ENCODE measurements around the gene PRPF40A. TPM values are rescaled to one million over a fixed set of nuclear protein-coding genes. Genes with fewer than 3 reads are reported as not detected.

Gene PRPF40A
- polyA plus RNA-seq, 12 donors = 66.3 to 140 (median 78.4) TPM; not detected in 1

DNA sequence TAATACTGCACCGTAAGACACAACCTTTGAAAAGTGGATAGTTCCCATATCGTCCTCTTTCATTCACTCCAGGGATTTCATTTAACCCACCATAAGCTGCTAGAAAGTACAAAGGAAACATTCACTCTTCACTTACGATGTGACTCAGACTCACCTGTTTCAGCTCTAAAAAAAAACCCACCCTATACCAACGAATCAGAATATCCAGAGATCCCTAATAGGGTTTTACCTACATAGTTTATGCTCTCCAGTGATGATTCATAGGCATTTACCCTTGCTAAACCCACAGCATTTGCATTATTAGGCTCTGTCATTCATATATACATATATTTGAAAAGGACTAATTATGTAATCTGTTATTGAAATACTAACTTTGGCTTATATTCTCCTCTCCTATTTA is 60.2 kb downstream of the PRPF40A start:
- DNase-seq = no peak

DNA sequence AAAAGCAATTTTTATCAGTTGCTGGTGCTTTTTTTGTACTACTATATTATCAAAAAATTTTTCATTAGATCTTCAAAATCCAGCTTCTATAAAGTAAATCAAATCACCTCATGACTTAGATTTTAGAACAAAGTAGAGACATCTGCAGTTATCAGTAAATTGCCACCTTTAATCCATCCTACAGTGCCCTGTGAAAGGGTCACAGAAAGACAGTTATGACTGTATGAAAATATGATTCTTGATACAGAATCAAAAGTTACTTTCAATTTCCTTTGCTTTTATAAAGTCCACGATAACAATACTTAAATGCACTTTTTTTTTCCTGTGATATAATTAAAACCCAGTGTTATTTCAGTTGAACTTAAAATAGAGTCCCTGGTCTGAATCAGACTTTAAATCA is 61.4 kb downstream of the PRPF40A start:
- DNase-seq = no peak

DNA sequence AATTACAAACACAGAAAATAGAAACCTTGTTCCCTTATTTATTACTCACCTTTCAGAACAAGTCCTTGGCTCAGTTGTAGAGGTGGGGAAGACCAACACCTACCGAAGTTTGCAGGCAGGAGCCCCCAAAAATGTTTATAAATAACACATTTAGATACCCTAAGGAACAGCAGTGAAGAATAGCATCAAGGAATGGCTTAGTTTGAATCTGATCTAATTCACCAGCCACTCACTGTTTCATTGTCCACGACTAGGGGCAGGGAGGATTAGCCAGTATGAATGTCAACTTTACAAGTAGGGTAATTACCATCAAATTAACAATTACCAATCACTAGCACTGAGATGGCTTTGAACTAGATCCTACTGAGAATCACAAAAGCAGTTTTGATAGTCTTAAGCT is 65.4 kb downstream of the PRPF40A start:
- DNase-seq = no peak

DNA sequence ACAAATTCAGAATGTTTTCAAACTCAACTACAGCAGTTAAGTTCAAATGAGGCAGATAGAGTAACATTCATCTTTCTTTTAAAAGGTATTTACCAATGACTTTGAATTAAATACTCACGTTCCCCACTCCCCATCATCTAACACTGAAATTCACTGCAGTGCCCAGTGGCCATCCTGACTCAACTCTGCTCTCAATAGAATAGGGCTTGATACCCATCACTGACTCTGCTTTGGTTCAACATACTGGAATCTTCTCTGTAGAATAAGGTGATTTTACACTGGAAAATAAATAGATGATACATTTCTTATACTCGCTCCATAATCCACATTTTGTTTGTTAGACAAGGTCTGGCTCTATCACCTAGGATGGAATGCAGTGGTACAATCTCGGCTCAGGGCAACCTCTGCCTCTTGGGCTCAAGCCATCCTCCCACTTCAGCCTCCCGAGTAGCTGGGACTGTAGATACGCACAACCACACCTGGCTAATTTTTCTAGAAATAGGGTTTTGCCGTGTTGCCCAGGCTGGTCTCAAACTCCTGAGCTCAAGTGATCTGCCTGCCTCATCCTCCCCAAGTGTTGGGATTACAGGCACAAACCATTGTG is 66.4 kb downstream of the PRPF40A start:
- no peak for DNase-seq

DNA sequence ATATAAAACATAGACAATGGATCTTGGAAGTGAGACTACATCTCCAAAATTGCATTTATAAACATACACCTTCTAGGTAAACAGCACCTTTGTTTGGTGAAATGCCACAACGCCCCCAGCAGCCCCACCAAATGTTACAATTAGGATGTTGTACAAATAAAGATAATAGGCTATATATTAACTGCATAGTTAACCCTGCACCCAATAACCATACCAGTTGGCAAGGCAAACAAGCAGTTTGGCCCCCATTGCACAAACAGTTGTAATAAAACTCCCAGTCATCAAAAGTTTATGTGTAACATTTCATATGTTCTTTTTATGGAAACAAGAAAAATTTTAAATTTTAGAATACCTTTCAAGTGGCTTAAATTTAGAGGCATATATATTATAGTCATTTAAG is 67.3 kb downstream of the PRPF40A start:
- DNase-seq = no peak

DNA sequence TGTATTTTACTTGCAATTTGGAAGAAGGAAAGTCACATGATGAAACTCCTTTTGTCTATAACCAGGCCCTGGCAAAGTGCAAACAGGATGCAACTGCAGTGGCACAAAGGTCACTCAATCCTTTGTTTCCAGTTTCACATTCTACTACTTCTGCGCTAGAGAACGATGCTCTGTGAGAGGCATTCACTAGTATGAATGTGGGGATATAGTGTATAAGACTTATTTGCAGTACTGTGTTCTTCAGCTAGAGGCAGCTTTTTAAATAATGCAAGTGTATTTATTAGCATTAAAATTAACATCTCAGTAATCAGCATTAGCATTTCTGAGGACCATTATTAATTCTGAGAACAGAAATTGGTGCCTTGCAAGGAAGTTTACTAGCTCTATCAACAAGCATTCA is 68.9 kb downstream of the PRPF40A start:
- no peak for DNase-seq

DNA sequence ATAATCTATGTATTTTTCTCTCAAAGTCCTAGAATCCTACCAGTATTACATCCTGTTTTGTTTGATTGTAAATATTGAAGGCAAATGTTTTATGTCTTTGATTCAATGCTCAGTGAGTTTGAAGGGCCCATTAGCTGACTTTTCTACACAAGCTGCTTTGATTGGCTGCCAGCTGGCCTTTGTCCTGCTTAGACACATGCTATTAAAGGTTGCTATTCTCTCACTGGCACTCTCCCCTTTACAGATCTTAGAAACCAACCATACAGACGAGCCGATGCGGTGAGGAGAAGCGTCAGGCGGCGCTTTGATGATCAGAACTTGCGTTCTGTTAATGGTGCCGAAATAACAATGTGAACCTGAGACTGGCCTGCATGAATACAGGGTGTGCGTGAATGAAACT is 69.7 kb downstream of the PRPF40A start:
- DNase-seq = peak; percentile 32

DNA sequence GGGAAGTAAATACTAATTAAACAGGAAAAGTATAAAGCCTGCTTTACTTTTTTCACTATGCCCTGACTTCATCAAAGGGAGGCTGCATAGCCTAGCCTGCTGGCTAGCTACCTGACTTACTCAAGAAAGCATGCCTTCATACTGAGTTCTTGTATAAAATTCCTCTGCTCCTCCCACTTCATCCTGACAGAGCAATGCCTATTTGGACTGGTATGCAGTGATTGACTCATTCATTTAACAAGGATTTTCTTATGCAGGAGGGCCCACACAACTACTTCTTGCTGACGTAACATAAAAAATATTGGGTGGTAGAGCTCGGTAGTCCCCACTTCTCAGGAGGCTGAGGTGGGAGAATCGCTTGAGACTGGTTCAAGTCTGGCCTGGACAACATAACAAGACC is 70.5 kb downstream of the PRPF40A start:
- no peak for DNase-seq

DNA sequence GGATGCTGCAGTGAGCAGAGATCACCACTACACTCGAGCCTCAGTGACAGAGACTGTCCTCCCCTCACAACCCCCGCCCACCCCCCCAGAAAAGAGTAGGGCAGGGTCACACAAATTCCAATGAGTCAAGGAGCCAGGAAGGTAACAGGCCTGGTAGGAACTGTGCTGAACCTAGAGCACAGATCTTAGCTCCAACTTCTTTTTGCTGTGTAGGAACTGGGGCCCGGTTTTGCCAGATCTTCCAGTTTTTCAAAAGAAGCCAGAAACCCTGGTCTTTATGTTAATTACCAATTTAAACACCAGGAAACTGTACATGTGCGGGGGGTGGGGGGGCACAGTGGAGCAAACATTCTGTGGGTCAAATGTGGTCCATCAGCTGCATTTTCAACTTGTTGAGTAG is 71.0 kb downstream of the PRPF40A start:
- no peak for DNase-seq

DNA sequence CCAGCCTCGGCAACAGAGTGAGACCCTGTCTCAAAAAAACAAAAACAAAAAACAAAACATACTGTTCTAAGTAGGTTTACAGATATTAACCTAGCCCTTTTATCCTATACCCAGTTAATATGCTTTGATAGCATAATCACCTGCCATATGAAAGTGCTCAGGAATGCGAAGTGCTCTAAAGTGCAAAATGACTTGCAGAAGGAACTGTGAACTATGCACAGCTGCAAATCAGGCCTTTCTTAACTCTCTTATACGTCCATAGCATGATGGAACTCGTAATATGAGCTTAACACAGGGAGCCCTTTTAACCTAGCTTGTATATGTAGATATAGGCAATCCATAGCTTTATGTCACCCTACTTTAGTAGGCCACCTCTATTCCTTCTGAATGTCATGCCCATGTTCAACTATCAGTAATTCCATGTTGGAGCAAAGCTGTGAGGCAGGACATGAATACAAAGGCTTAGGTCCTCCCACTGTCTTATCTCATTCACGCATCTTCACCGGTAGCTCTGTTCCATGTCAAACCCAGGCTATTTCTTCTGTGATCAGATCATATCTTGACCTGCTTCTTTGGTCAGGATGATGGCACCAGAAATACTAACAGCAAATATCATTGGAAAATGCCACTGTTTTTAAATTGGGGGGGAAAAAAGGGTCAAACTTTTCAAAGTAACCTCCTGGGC is 72.9 kb downstream of the PRPF40A start:
- no peak for DNase-seq

DNA sequence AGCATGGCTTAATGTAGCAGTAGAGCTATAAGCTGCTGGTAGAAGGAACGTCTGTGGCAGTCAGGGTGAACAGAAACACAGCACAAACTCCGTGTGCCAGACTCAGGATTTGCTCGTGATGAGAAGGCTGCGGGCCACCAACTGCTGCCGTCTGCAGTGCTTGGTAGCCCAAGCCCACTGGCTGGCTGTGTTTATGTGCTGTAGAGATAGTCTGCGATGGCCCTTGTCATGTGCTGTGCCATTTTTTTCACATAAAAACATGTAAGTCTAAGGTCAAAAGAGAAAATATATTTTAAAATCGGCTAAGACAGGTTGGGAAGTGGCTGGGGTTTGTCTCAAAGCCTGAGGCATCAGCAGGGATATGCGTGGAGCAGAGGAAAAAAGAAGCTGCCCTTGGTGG is 78.7 kb downstream of the PRPF40A start:
- DNase-seq = no peak

DNA sequence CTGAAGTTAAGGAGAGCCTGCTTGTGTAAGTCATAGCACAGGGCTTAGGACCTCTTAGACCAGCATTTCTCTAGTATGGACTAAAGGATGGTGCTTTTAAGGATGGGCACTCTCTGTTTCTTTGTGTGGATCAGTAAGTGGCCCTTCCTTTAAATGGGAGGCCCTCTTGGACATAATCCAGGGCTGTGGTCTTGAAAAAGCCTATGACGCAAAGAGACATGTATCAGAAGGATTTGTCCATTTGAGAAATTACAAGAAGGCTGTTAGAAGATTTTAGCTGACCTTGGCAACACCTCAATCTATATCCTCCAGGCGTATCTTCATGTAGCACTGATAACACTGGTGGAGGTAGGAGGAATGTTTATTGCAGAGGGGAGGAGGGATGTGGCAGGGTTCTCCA is 79.2 kb downstream of the PRPF40A start:
- DNase-seq = no peak

DNA sequence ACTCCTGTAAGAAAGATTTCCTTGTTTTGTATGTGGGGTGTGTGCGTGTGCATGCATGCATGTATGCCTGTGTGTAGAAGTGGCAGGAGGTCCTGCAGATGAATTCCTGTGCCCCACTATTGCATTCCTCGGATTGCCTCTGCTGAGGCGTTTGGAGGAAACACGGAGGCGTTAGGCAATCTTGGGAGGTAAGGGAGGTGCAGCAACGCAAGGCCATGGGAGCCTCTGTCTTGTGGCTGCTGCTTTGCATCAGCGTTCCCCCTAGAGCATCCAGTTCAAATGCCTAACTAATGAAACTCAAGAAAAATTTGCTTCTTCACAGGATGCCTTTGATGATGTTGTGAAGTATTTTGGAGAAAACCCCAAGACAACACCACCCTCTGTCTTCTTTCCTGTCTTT is 80.0 kb downstream of the PRPF40A start:
- DNase-seq = no peak

DNA sequence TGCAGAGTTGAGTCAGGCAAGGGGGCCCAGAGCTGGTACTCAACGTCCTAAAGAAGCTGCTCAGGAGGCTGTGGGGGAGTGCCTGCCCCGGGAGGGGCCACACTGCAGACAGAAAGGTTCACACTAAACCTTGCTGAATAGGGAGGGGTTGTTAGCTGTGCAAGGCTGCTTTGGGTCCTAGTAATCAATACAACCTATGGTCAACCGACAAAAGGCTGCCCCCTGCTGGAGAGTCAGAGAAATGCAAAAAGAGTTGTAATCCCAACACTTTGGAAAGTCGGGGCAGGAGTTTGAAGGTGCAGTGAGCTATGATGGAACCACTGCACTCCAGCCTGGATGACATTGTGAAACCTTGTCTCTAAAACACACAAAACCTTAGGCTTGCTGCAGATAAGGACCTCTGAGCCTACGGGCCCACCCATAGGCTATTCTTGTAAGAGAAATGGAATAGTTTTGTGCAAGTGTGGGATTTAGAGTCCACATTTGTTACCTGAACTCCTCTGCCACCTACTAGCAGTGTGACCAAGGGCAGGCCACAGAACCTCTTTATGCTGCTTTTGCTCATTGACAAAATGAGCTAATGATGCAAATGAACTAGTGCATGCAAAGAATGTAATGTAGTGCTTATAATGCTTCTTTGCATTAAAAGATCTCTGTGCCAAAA is 81.5 kb downstream of the PRPF40A start:
- DNase-seq = peak; percentile 52

DNA sequence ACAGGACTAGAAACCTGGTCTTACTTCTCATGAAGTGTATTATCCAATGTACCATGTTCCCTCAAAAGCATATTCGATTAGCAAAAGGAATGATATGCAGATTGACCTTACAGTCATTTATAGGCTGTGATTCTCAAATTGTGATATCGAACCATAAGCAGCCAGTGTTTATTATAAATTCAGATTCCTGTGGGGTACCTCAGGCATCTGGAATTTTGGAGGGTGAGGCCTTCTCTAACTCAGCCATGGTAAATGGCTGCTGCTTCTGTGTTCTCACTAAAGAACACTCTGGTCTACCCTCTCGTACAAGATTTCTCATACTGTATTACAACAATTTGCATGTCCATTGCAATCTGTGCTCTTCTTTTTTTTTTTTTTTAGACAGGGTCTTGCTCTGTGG is 84.5 kb downstream of the PRPF40A start:
- DNase-seq = no peak

DNA sequence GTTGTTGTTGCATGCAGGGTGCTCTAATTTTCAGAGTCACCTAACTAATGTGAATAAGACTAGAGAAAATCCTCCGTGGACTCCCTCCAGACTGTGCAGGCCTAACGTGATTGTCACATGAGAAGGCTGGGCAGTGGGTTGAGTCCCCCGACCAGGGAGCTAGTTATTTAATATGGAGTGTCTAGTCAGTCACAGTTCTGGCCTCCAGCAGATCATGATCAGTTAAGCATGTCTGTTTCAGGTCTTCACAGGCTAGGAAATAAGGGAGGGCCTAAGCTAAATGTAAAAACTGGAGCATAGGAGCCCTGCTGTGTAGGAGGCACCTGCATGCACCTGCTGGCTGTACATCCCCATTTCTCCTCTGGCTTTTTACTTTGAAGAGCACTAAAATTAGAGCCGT is 86.8 kb downstream of the PRPF40A start:
- DNase-seq = no peak

DNA sequence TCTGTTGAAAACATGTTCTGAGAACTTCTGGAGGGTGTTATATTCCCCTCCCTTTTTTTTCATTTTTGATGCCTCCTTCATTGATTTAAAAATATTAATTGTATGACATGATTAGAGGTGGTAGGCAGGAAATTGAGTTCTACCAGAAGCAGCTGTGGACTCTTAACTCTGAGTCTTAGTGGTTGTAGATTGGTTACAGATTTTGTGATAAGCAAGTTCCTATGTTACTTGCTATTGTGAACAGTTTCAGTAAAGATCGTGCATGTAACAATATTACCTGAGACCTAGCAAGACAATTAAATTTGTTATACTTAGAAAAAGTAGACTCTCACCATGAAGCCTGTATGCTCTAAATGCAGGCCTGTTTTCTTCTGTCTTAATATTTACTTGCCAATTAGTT is 88.1 kb downstream of the PRPF40A start:
- DNase-seq = no peak

DNA sequence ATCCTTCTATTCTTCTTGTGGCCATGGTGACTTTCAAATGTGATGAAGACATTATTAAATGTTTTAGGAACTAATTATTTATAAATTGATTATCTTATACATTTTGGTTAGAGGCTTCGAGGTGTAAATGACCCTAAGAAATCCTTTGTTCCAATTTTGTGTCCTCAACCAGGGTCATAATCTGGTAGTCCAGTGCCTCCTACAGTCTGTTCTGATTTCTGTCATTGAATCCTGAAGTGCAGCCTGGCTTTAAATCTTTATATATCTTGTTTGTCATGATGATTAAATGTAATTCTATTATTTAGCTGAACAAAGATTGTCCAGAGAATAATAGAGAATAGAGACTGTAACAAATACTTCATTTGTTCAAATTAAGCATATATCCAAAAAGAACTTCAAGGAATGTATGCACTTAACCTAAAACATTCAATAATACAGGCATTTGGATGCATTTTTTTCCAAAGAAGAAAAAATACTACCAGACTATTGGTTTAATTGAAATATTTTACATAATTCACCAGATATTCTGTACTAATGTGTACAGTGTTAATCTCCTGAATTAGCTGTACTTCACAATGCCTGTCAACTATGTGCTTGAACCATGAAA is 89.8 kb downstream of the PRPF40A start:
- DNase-seq = peak; percentile 33

DNA sequence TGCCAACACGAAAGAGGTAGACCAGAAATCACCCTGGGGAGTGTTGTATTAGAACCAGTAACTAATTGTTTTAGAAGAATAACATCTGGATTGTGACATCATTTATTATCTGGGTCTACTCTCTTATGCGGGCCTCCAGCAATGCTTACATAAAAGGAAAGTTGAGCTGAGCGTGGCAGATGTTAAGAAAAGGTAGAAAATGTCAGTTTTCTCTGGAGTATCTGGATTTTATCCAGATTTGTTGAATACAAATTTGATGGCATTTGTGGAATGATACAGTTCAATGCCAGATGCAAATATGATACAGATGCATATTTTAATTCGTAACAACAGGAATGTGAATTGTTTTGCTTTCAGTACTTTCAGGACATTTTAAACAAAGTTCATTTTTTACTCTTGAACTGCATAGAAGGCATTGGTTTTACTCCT is 90.3 kb downstream of the PRPF40A start:
- no peak for DNase-seq

DNA sequence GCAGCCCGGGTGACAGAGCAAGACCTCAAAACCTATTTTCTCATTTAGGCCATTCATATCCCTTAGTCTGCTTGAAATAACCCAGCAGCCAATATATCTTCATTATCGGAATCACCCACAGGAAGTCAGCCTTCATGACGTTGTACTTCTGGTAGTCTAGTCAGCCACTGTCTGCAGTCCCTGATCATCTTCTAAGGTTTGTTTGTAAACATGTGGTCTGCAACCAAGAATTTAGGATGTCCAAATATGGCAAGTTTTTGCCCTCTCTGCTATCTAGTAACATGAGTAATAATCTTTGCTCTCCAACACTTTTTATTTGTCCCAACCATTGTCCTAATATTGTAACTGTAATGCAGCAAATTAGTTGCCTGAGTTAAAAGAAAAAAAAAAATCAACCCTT is 92.5 kb downstream of the PRPF40A start:
- DNase-seq = no peak

DNA sequence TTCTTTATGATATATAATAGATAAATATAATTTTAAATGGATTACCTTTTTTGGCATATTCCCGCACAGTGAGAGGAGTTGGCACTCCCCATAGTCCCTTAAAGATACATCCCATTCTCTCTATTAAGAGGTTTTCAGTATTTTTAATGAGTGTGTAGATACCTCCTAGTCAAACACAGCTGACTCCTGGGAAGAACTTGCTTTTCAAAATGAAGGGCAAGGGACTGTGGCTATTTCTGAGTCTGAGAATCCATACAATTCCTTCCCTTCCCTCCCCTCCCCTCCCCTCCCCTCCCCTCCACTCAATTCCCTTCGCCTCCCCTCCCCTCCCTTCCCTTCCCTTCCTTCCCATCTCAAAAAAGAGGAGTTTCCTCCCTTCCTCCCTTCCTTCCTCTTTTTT is 93.5 kb downstream of the PRPF40A start:
- no peak for DNase-seq

DNA sequence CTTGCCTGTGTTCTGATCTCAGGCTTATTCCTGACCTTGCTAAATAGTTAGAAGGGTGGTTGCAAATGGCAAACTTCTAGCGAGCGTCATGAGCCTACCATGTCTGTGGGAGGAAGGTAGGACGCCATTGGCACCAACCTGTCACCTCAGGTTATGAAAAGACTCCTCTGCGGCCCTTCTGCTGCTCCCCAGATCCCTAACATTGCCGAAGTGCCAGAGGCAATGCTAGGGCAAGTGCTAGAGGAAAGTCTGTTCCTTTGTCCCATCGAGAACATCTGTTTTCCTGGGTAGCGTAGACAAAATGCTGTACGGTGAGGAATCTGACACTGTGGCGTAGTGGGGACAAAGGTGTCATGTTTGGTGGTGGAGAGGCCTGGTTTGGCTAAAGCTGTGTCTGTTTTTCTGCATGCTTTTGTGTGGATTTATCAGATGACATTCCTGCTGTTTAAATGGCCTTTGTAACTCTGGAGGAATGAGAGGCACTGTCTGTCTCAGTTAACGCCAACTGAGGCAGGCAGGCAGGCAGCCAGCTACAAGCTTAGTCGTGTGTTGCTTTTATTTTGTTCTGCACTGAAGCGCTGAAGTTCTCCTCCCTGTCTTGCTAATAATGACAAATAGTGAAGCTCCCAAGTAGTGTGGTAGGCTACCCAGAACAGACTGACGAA is 94.1 kb downstream of the PRPF40A start:
- DNase-seq = no peak

DNA sequence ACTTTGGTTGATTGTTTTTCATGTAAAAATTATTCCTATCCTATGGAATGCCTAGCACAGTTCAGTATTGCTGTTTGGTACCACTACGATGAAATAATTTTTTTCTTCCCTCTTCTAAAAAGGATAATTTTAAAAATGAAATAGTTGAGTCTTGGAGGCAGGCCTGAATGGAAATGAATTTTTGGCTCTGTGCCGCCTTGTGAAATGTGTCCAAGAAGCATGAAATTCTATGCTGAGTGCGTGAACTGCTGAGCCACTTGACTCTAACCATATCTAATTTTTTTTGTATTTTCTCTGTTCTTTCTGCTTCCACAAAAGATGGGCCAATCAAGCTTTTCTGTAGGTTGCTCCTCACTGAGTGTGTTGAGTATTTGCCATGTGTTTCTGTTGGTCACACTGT is 95.0 kb downstream of the PRPF40A start:
- peak; percentile 54 for DNase-seq
